K562 (cell line): ENCODE results near the gene ARMCX2.

Experiments
- ZNF274 ChIP-seq: IDR thresholded peaks from 2 replicates; pipeline ENCODE4 v1.6.1; 2011; ENCODE audit warnings: low read depth, mild to moderate bottlenecking, low read length, moderate library complexity, borderline replicate concordance
- TF ChIP-seq, protein P1 (sequence below): fragments of 450-650 bp; IDR thresholded peaks from 2 replicates; pipeline ENCODE4 v1.6.1; 2018; ENCODE audit not compliant: partially characterized antibody

DNA sequence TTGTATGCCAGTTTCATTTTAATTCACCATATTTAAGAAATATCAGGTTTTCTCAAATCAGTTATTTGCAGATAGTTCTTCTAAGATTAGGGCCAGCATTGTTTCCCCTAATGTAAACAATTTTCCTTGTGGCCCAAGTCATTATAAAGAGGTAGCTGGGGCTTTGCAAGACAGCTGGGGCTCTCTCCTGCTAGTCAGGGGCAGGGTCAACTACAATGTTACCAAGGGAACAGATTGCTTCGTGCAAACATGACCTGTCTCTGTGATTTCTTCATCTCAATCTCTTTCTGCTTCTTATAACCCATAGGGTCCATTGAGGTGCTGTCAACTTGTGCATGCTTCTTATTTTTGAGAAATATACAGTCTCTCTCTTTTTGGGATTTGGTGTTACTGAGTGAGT is 53.9 kb downstream of the ARMCX2 start:
- TF ChIP-seq ZNF274: no peak
- TF ChIP-seq, protein P1, sequence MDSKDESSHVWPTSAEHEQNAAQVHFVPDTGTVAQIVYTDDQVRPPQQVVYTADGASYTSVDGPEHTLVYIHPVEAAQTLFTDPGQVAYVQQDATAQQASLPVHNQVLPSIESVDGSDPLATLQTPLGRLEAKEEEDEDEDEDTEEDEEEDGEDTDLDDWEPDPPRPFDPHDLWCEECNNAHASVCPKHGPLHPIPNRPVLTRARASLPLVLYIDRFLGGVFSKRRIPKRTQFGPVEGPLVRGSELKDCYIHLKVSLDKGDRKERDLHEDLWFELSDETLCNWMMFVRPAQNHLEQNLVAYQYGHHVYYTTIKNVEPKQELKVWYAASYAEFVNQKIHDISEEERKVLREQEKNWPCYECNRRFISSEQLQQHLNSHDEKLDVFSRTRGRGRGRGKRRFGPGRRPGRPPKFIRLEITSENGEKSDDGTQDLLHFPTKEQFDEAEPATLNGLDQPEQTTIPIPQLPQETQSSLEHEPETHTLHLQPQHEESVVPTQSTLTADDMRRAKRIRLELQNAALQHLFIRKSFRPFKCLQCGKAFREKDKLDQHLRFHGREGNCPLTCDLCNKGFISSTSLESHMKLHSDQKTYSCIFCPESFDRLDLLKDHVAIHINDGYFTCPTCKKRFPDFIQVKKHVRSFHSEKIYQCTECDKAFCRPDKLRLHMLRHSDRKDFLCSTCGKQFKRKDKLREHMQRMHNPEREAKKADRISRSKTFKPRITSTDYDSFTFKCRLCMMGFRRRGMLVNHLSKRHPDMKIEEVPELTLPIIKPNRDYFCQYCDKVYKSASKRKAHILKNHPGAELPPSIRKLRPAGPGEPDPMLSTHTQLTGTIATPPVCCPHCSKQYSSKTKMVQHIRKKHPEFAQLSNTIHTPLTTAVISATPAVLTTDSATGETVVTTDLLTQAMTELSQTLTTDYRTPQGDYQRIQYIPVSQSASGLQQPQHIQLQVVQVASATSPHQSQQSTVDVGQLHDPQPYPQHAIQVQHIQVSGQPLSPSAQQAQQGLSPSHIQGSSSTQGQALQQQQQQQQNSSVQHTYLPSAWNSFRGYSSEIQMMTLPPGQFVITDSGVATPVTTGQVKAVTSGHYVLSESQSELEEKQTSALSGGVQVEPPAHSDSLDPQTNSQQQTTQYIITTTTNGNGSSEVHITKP: no peak
